Measurements from ENCODE around the gene SDC3. TPM values are rescaled to one million over a fixed set of nuclear protein-coding genes. Genes with fewer than 3 reads are reported as not detected.

SDC3 gene
- total and polyA plus RNA-seq, 10 of the 15 experiments (the other 5 are each of a cell fraction or from before 2014, with no cell fraction given): under 0.01 to 0.46 (median 0.07) TPM; not detected in 2

GRCh38 chr1:30927448-30927847 lies 18.9 kb upstream of the SDC3 start:
- FAIRE-seq (no peak), ATAC-seq (no peak), DNase-seq (ENCODE audit: low read depth, low spot score) (no peak)
- no TSS peak for BruUV-seq (replicated peaks)
- Histone ChIP-seq H3K9ac (ENCODE audit: control insufficient read depth, insufficient read depth, low read length) (no peak overlapping the region), H3K9me3 (replicated peaks; ENCODE audit: control insufficient read depth, insufficient read depth, low read length) (no peaks in the 10 kb centered on the region), H3K36me3 (ENCODE audit: control insufficient read depth in 2 of 2, insufficient read depth in 2 of 2, low read length in 1 of 2) (peaks cover 0 to 1% of the 10 kb centered on the region in 2 experiments; a peak in 2 of 4 replicates), H3K27me3 (replicated peaks in 1 of 2; ENCODE audit: control insufficient read depth in 2 of 2, insufficient read depth in 2 of 2, low read length in 1 of 2) (no peaks in the 10 kb centered on the region), H3K27ac (ENCODE audit: control insufficient read depth, insufficient read depth) (no peak overlapping the region), H3K4me3 (no peak overlapping the region), H3K4me1 (ENCODE audit: control insufficient read depth, insufficient read depth, low read length) (no peaks in the 10 kb centered on the region), H3K4me2 (ENCODE audit: control insufficient read depth, insufficient read depth) (no peak overlapping the region), H4K20me1 (ENCODE audit: control insufficient read depth, insufficient read depth) (no peaks in the 10 kb centered on the region), H2AFZ (ENCODE audit: control insufficient read depth, low read depth, low read length) (no peak overlapping the region), H3K79me2 (ENCODE audit: control insufficient read depth, insufficient read depth, low read length) (no peaks in the 10 kb centered on the region)
- SMC1A ChIA-PET (ENCODE audit: uncharacterized antibody, unreplicated experiment): interaction anchor here (1.1 to 6.4 kb wide), 6 partner anchors 16 to 211 kb away, joined by 3 to 49 read pairs (median 8); no protein-coding TSS in a partner anchor
- intact Hi-C loops (cut with micrococcal nuclease; ENCODE audit: unreplicated experiment) (loop anchor here (5.0 kb wide), 2 partner anchors 125 to 145 kb away; no protein-coding TSS in a partner anchor), in situ Hi-C loops (cut with MboI) (no loop called here)
- CTCF ChIA-PET: interaction anchor here (1.0 to 12.7 kb wide), 3 partner anchors 48 to 146 kb away, joined by 3 to 119 read pairs (median 77); no protein-coding TSS in a partner anchor
- 35% methylated on average over 3 of the region's 3 CpGs for WGBS (ENCODE audit: insufficient coverage, insufficient replicate concordance, low lambda C conversion rate, missing lambda C conversion rate)
- POLR2A ChIA-PET: interaction anchor here (1.2 kb wide), 1 partner anchor 129 kb away, joined by 3 read pairs; no protein-coding TSS in a partner anchor
- RAD21 ChIA-PET (ENCODE audit: unreplicated experiment): interaction anchor here (1.4 to 1.8 kb wide), 4 partner anchors 17 to 208 kb away, joined by 7 to 19 read pairs (median 10); no protein-coding TSS in a partner anchor
- TF ChIP-seq JUNB (IDR thresholded peaks at IDR 0.05): no peak
- TF ChIP-seq TBL1XR1 (IDR thresholded peaks at IDR 0.05; ENCODE audit: low read depth, low read length): no peak
- TF ChIP-seq CBX5 (IDR thresholded peaks at IDR 0.05; ENCODE audit: low read depth): no peak
- TF ChIP-seq SUZ12 (IDR thresholded peaks at IDR 0.05; ENCODE audit: unreplicated experiment): no peak
- TF ChIP-seq EZH2 (IDR thresholded peaks at IDR 0.05; ENCODE audit: borderline replicate concordance, control insufficient read depth, low read depth, low read length): no peak
- no peak for TF ChIP-seq BMI1 (IDR thresholded peaks at IDR 0.05; ENCODE audit: borderline replicate concordance)
- no peak for TF ChIP-seq POLR2AphosphoS5 (IDR thresholded peaks at IDR 0.05; ENCODE audit: low read length)
- TF ChIP-seq ZNF592 (IDR thresholded peaks at IDR 0.05): no peak
- no peak for TF ChIP-seq FOXK2 (IDR thresholded peaks at IDR 0.05)
- no peak for TF ChIP-seq EGR1 (IDR thresholded peaks at IDR 0.05; ENCODE audit: borderline replicate concordance in 1 of 2, low read depth in 2 of 2, low read length in 2 of 2)
- TF ChIP-seq CTCF (IDR thresholded peaks at IDR 0.05 in 2 of 3, conservative IDR thresholded peaks at IDR 0.05 in 1 of 3; ENCODE audit: control insufficient read depth in 2 of 3, extremely low read depth in 1 of 3, insufficient read depth in 1 of 3, low read depth in 3 of 3, low read length in 3 of 3): no peak
- TF ChIP-seq ASH2L (IDR thresholded peaks at IDR 0.05; ENCODE audit: borderline replicate concordance, low read depth): no peak
- no peak for TF ChIP-seq TCF12 (IDR thresholded peaks at IDR 0.05; ENCODE audit: low read depth, low read length)
- no peak for TF ChIP-seq ZBTB4 (CRISPR knock-in tag; IDR thresholded peaks at IDR 0.05)
- TF ChIP-seq ATF7 (IDR thresholded peaks at IDR 0.05; ENCODE audit: low read depth): no peak
